HEK293T (cell line): ENCODE measurements around the gene AAK1.

Experiments
- BHLHE40 ChIP-seq: fragments of 450-650 bp; IDR thresholded peaks from 2 replicates; pipeline ENCODE4 v1.6.1; 2016; ENCODE audit warnings: mild to moderate bottlenecking, moderate library complexity, borderline replicate concordance
- CTBP1 ChIP-seq: fragments of 450-650 bp; IDR thresholded peaks from 2 replicates; pipeline ENCODE4 v1.6.1; 2016; ENCODE audit warnings: borderline replicate concordance
- ELF4 ChIP-seq: fragments of 450-650 bp; IDR thresholded peaks from 2 replicates; pipeline ENCODE4 v1.6.1; 2017; ENCODE audit warnings: antibody characterized with exemption
- FOXA1 ChIP-seq: fragments of 450-650 bp; IDR thresholded peaks from 2 replicates; pipeline ENCODE4 v1.6.1; 2016; ENCODE audit warnings: mild to moderate bottlenecking
- FOXM1 ChIP-seq: fragments of 450-650 bp; IDR thresholded peaks from 2 replicates; pipeline ENCODE4 v1.6.1; 2017; ENCODE audit warnings: mild to moderate bottlenecking, borderline replicate concordance
- L3MBTL2 ChIP-seq: fragments of 450-650 bp; conservative IDR thresholded peaks from 2 replicates; pipeline ENCODE4 v1.6.1; 2016; ENCODE audit warnings: mild to moderate bottlenecking
- LEF1 ChIP-seq: fragments of 450-650 bp; IDR thresholded peaks from 2 replicates; pipeline ENCODE4 v1.6.1; 2017; ENCODE audit warnings: mild to moderate bottlenecking, borderline replicate concordance
- NFRKB ChIP-seq: fragments of 450-650 bp; IDR thresholded peaks from 2 replicates; pipeline ENCODE4 v1.6.1; 2016; ENCODE audit warnings: mild to moderate bottlenecking, moderate library complexity
- SP1 ChIP-seq: fragments of 450-650 bp; IDR thresholded peaks from 2 replicates; pipeline ENCODE4 v1.6.1; 2017
- SUZ12 ChIP-seq: fragments of 450-650 bp; IDR thresholded peaks from 2 replicates; pipeline ENCODE4 v1.6.1; 2016; ENCODE audit warnings: mild to moderate bottlenecking
- ZNF384 ChIP-seq: fragments of 450-650 bp; IDR thresholded peaks from 2 replicates; pipeline ENCODE4 v1.6.1; 2016

GRCh38 chr2:69686813-69687212, 43.3 kb upstream of the AAK1 start:
- TF ChIP-seq NFRKB, result no peak
- TF ChIP-seq BHLHE40, result no peak
- TF ChIP-seq SP1, result no peak
- no peak for TF ChIP-seq CTBP1
- TF ChIP-seq LEF1, result no peak
- no peak for TF ChIP-seq FOXM1
- TF ChIP-seq SUZ12, result no peak
- no peak for TF ChIP-seq L3MBTL2
- no peak for TF ChIP-seq ELF4
- TF ChIP-seq FOXA1, result no peak
- no peak for TF ChIP-seq ZNF384
